Activated CD4-positive, CD25-positive, alpha-beta regulatory T cell (primary cell): ENCODE measurements around the gene HELT.
"Not testable (repeated sequence)": the region's sequence is repeated elsewhere in the genome, so short reads cannot be mapped to it uniquely, and the experiment has no call there.

Experiments
- DNase-seq, 4 experiments: peaks; one replicate each; lab custom pipeline; 2025; lab: John Stamatoyannopoulos, UW

HELT gene, protein sequence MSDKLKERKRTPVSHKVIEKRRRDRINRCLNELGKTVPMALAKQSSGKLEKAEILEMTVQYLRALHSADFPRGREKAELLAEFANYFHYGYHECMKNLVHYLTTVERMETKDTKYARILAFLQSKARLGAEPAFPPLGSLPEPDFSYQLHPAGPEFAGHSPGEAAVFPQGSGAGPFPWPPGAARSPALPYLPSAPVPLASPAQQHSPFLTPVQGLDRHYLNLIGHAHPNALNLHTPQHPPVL

GRCh38 chr4:185017964-185018772 lies at the start of gene HELT:
Gene HELT, plus strand, starts transcription at chr4:185018490. Its CDS starts 439 bp downstream, at chr4:185018929.
- no peak for DNase-seq

- no peak for DNase-seq
Measured at GRCh38 chr4:184968784-184969201, 49.5 kb upstream of the HELT start.

DNA sequence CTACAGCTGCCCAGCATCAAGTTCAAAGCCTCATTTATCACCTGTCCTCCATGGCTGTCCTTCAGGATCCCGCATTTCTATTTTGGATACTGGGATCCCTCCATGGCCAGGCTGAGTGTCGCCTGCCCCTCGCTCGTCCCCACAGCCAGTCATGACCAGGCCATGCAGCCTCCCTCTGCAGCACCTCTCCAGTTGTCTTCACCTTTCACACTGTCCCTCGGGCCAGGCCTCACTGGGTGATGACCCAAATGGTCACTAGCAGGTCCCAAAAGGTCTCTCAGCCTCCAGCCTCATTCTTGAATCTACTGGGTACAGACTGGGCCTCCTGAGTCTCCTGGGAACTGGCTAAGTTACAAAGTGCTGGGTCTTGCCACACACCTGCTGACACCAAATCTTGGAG lies 48.7 kb upstream of the HELT start:
- DNase-seq, result no peak

DNA sequence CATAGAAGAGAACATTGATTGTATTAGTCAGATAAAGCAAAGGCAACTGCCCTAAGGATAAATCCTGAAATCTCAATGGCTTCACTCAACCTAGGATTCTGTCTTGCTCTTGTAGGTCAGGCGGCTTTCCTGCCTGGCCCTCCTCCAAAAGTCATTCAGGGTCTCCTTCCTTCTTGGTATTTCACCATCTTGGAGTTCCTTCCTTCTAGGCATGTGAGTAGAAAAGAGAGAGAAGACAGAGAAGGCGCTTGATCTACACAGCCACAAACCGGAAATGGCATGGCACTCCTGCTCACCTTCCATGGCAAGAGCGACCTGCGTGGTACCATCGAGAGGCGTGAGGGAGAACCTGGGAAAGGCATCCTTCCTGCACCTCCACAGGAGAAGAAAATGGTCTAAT lies 45.3 kb upstream of the HELT start:
- no peak for DNase-seq

DNA sequence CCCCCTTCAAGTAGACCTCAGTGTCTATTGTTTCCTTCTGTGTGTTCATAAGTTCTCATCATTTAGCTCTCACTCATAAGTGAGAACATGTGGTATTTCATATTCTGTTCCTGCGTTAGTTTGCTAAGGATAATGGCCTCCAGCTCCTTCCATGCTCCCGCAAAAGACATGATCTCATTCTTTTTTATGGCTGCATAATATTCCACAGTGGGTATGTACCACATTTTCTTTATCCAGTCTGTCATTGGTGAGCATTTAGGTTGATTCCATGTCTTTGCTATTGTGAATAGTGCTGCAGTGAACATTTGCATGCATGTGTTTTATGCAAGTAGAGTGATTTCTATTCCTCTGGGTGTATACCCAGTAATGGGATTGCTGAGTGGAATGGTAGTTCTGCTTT lies 41.9 kb upstream of the HELT start:
- DNase-seq, result not testable (repeated sequence)

DNA sequence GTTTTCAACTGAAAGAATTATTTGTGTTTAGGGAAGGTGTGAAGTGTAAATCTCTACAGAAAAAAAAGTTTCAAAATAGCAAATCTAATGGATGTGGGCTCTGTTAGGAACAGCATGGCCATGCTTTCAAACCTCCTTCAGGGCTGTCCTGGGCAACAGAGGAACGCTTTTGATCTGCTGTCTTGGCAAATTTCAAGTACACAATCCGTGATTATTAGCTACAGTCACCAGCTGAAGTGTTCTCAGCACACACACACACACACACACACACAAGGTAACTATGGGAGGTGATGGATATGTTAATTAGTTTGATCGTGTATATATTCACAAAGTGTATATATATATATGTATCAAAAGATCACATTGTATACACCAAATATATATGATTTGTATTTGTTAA lies 40.5 kb upstream of the HELT start:
- no peak for DNase-seq

DNA sequence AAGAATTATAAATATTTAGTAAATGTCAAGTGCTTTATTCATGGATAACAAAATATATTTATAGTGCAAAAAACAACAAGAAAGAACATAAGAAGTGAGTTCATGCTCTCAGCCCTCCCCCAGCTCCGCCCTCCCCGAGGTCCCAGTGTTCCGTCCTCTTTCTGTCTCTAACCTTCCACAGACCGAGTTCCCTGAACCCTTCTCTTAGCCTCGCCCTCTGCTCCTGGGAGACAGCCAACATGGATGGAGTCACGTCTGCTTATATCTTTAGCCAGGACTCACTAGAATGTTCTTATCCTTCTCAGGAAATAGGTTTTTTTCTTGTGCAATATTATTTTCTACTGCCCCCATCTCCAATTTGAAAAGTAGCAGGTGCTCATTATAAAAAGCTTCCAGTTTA lies 40.1 kb upstream of the HELT start:
- DNase-seq, result no peak

GRCh38 chr4:184979461-184980124 lies 38.7 kb upstream of the HELT start:
- DNase-seq, result no peak

DNA sequence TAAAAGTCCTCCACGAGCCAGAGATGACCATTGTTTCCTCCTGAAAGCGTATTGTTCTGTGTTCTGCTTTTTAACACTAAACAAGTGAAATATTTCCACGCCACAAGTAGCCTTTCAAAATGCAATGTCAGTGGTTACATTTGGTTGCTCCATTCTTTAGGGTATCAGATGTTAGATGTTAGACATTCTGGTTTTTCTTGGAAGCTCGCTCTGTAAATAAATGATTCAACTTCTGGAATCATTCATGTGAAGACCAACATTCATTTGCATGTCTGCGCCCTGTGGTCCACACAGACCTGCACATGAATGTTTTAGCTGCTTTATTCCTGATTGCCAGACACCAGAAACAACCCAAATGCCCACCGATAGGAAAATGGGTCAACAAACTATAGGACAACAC lies 38.0 kb upstream of the HELT start:
- DNase-seq, result no peak

DNA sequence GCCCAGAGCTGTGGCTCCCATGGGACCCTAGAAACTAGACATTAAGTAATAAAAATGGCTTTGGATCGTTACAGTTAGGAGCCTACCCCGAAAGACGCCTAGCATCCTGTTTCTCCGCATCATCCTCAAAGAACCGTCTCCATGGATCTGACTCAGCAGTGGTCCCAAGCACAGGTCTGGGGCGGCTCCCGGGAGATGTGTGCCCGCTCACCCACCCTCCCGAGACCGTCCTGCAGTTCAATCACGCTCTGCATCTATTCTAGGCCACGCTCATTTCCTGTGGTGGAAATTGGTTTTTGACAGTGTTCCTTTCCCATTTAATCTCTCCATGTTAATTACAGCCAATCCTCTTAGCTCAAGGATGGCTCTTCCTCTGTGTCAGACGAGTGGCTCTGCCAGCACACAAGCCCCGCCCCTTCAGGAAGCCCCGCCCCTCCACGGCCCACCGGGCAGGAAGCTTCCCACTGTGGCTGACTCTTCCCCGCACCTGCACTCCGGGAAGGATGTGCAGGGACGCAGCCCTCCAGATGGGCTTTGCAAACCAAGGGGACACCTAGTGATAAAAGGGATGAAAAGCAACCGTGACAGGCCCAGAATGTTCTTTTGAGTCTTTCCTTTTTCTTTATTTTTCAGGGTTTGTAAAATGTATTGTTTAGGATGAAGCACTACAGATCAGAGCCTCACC lies 34.5 kb upstream of the HELT start:
- peak; percentile 8 to 29 (median 20) for DNase-seq

GRCh38 chr4:184987493-184988031 lies 30.7 kb upstream of the HELT start:
- no peak for DNase-seq

DNA sequence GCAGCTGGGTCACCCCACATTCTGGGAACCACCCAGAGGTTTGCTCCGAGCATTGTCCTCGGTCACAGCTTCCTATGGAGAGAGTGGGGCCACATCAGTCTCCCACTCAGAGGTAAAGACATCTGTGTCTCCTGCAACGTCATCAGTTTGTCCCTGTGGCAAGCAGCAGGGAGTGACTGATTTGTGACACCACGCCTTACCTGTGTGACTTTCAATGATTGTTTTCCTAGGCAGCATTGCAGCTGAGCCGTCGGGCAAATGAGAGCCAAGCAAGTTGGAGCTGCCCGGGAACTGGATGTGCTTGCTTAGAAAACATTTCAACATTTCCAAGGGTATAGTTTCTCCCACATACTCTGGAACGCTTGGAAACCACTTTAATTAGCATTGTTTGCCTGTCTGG lies 29.7 kb upstream of the HELT start:
- no peak for DNase-seq

GRCh38 chr4:184989283-184989682 lies 29.0 kb upstream of the HELT start:
- not testable (repeated sequence) for DNase-seq

DNA sequence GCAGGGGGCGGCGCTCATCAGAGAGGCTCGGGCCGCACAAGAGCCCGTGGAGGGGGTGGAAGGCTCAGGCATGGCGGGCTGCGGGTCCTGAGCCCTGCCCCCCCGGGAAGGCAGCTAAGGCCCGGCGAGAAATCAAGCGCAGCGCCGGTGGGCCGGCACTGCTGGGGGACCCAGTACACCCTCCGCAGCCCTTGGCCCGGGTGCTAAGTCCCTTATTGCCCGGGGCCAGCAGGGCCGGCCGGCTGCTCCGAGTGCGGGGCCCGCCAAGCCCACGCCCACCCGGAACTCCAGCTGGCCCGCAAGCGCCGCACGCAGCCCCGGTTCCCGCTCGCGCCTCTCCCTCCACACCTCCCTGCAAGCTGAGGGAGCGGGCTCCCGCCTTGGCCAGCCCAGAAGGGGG lies 28.2 kb upstream of the HELT start:
- DNase-seq, result not testable (repeated sequence)

DNA sequence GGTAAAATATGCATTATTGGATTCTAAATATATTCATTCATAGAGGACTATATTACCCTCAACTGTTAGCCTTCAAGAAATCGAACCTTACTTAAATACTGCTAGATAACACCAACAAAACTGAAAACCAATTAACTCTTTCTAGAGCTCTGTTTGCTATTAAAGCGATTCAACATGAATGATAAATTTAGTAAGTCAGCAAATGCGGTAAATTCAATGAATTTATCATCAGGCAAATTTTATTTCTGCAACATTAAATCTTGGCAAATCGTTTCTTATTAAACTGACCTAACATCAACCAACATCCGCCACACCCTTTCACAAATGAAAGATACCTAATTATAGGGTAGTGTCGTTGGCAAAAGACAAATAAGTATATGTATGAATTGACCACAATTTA lies 26.4 kb upstream of the HELT start:
- no peak for DNase-seq

GRCh38 chr4:184992422-184992821 lies 25.9 kb upstream of the HELT start:
- DNase-seq, result no peak

DNA sequence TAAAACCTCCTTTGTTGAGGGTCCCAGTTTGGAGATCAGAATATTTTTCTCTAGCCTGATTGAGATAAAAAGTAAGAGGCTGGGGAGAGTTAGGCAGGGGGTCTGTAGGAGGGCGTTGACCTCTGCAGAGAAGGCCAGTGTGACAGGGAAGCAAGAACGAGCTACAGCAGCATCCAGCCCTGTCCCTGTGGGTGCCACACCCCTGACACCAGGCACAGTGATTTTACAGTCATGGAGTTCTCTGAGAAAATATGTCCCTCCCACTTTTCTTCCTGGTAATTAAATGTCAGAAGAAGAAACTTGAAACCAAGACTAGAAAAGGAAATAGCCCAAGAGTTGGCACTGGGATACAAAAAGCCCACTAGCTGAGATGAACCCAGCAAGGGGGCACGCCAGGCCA lies 25.0 kb upstream of the HELT start:
- no peak for DNase-seq

- no peak for DNase-seq
Measured at GRCh38 chr4:184994010-184994622, 24.2 kb upstream of the HELT start.

- no peak for DNase-seq
Measured at GRCh38 chr4:184994623-184995010, 23.7 kb upstream of the HELT start.

DNA sequence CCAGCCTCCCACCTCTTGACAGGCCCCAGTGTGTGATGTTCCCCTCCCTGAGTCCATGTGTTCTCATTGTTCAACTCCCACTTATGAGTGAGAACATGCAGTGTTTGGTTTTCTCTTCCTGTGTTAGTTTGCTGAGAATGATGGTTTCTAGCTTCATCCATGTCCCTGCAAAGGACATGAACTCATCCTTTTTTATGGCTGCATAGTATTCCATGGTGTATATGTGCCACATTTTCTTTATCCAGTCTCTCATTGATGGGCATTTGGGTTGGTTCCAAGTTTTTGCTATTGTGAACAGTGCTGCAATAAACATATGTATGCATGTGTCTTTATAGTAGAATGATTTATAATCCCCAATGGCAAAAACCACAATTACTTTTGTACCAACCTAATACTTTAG lies 20.6 kb upstream of the HELT start:
- DNase-seq, result not testable (repeated sequence)

GRCh38 chr4:185002784-185003183 lies 15.5 kb upstream of the HELT start:
- DNase-seq, result no peak
